H9 (cell line): Measurements from ENCODE around the gene CXCL8. TPM values are rescaled to one million over a fixed set of nuclear protein-coding genes. Genes with fewer than 3 reads are reported as not detected.

ENCODE experiments used
- DNase-seq: peaks from one replicate; pipeline ENCODE4 v3.0.0-alpha.2; 2017
- H2AFZ ChIP-seq: one replicate; pipeline ENCODE4 v1.6.1; 2013; ENCODE audit warnings: mild to moderate bottlenecking, low read length, control low read depth, moderate library complexity
- H2AK5ac ChIP-seq: 2 replicates; pipeline ENCODE4 v1.6.1; 2013; ENCODE audit warnings: low read length, control low read depth, mixed read lengths; ENCODE audit not compliant: insufficient read length
- H2BK120ac ChIP-seq: one replicate; pipeline ENCODE4 v1.6.1; 2013; ENCODE audit warnings: low read depth, mild to moderate bottlenecking, low read length, control low read depth, inconsistent platforms; ENCODE audit not compliant: poor library complexity, severe bottlenecking
- H2BK12ac ChIP-seq: 2 replicates; pipeline ENCODE4 v1.6.1; 2013; ENCODE audit warnings: low read length, control low read depth, mixed read lengths, low read depth; ENCODE audit not compliant: insufficient read length
- H2BK15ac ChIP-seq: 2 replicates; pipeline ENCODE4 v1.6.1; 2013; ENCODE audit warnings: low read depth, low read length, control low read depth
- H2BK20ac ChIP-seq: one replicate; pipeline ENCODE4 v1.6.1; 2013; ENCODE audit warnings: low read depth, mild to moderate bottlenecking, low read length, control low read depth, inconsistent platforms; ENCODE audit not compliant: poor library complexity, severe bottlenecking
- H2BK5ac ChIP-seq: 2 replicates; pipeline ENCODE4 v1.6.1; 2013; ENCODE audit warnings: low read length, control low read depth, mixed read lengths; ENCODE audit not compliant: insufficient read length
- H3K14ac ChIP-seq: 2 replicates; pipeline ENCODE4 v1.6.1; 2013; ENCODE audit warnings: low read length, control low read depth; ENCODE audit not compliant: insufficient read depth
- H3K18ac ChIP-seq: 2 replicates; pipeline ENCODE4 v1.6.1; 2013; ENCODE audit warnings: low read depth, mild to moderate bottlenecking, mixed read lengths, low read length, control low read depth; ENCODE audit not compliant: insufficient read length
- H3K23ac ChIP-seq: 2 replicates; pipeline ENCODE4 v1.6.1; 2013; ENCODE audit warnings: low read length, control low read depth, mixed read lengths, low read depth; ENCODE audit not compliant: insufficient read length
- H3K23me2 ChIP-seq: 2 replicates; pipeline ENCODE4 v1.6.1; 2013; ENCODE audit warnings: low read depth, mild to moderate bottlenecking, mixed read lengths, low read length, control low read depth; ENCODE audit not compliant: insufficient read length, poor library complexity, severe bottlenecking
- H3K27ac ChIP-seq: 2 replicates; pipeline ENCODE4 v1.5.1; 2013; ENCODE audit warnings: low read length, control low read depth, mixed read lengths, low read depth; ENCODE audit not compliant: insufficient read length
- H3K27me3 ChIP-seq: 2 replicates; pipeline ENCODE4 v1.6.1; 2013; ENCODE audit warnings: low read length, control low read depth, inconsistent platforms; ENCODE audit not compliant: insufficient read depth
- H3K4ac ChIP-seq: 2 replicates; pipeline ENCODE4 v1.6.1; 2013; ENCODE audit warnings: low read depth, mild to moderate bottlenecking, control low read depth, inconsistent platforms, low read length, moderate library complexity
- H3K4me1 ChIP-seq: 2 replicates; pipeline ENCODE4 v1.6.1; 2013; ENCODE audit warnings: low read length, control low read depth, inconsistent platforms; ENCODE audit not compliant: insufficient read depth
- H3K4me2 ChIP-seq: 2 replicates; pipeline ENCODE4 v1.6.1; 2013; ENCODE audit warnings: low read length, control low read depth, mixed read lengths; ENCODE audit not compliant: insufficient read length, insufficient read depth
- H3K56ac ChIP-seq: 2 replicates; pipeline ENCODE4 v1.6.1; 2013; ENCODE audit warnings: low read depth, mild to moderate bottlenecking, mixed read lengths, low read length, control low read depth; ENCODE audit not compliant: insufficient read length
- H3K79me1 ChIP-seq: 2 replicates; pipeline ENCODE4 v1.6.1; 2013; ENCODE audit warnings: low read depth, mild to moderate bottlenecking, moderate library complexity, low read length, control low read depth, inconsistent platforms; ENCODE audit not compliant: insufficient read depth, poor library complexity, severe bottlenecking
- H3K79me2 ChIP-seq: 2 replicates; pipeline ENCODE4 v1.6.1; 2013; ENCODE audit warnings: low read length, control low read depth, inconsistent platforms; ENCODE audit not compliant: insufficient read depth
- H3K9ac ChIP-seq: 2 replicates; pipeline ENCODE4 v1.6.1; 2013; ENCODE audit warnings: low read length, control low read depth, mixed read lengths; ENCODE audit not compliant: insufficient read length; ENCODE audit errors: extremely low read depth
- H3K9me3 ChIP-seq: one replicate; pipeline ENCODE4 v1.6.1; 2013; ENCODE audit warnings: low read depth, low read length, inconsistent platforms; ENCODE audit not compliant: control insufficient read depth
- H3T11ph ChIP-seq: one replicate; pipeline ENCODE4 v1.6.1; 2013; ENCODE audit warnings: mild to moderate bottlenecking, low read length, control low read depth, inconsistent platforms
- H4K20me1 ChIP-seq: one replicate; pipeline ENCODE4 v1.6.1; 2013; ENCODE audit not compliant: control insufficient read depth, insufficient read length, insufficient read depth
- H4K5ac ChIP-seq: 2 replicates; pipeline ENCODE4 v1.6.1; 2013; ENCODE audit warnings: low read depth, mild to moderate bottlenecking, mixed read lengths, low read length, control low read depth; ENCODE audit not compliant: insufficient read length
- H4K8ac ChIP-seq: replicated peaks from 2 replicates; pipeline ENCODE4 v1.6.1; 2013; ENCODE audit warnings: low read length, control low read depth, mixed read lengths, low read depth; ENCODE audit not compliant: insufficient read length
- H4K91ac ChIP-seq: 2 replicates; pipeline ENCODE4 v1.6.1; 2013; ENCODE audit warnings: low read depth, mild to moderate bottlenecking, moderate library complexity, mixed read lengths, low read length, control low read depth; ENCODE audit not compliant: insufficient read length
- H3K27ac Mint-ChIP-seq, 3 experiments: 2 replicates in 2 of 3; 3 replicates in 1 of 3; pipeline ENCODE4 v1.8.0; 2020 to 2021; ENCODE audit warnings: mixed read lengths in 3 of 3, mild to moderate bottlenecking in 1 of 3, moderate library complexity in 1 of 3
- H3K27me3 Mint-ChIP-seq: 2 replicates; pipeline ENCODE4 v1.8.0; 2021; ENCODE audit warnings: low read depth, mild to moderate bottlenecking, moderate library complexity, mixed read lengths
- H3K36me3 Mint-ChIP-seq, 3 experiments: 2 replicates in 2 of 3; 3 replicates in 1 of 3; pipeline ENCODE4 v1.8.0; 2020 to 2021; ENCODE audit warnings: low read depth in 3 of 3, mixed read lengths in 3 of 3; ENCODE audit not compliant: insufficient read depth in 1 of 3
- H3K4me1 Mint-ChIP-seq, 2 experiments: 2 replicates each; pipeline ENCODE4 v1.8.0; 2020; ENCODE audit warnings: mixed read lengths in 2 of 2
- H3K4me3 Mint-ChIP-seq, 2 experiments: 2 replicates in 1 of 2; 3 replicates in 1 of 2; pipeline ENCODE4 v1.8.0; 2020 to 2021; ENCODE audit warnings: mild to moderate bottlenecking in 2 of 2, mixed read lengths in 2 of 2, moderate library complexity in 1 of 2
- H3K9me3 Mint-ChIP-seq, 2 experiments: 2 replicates in 1 of 2; 3 replicates in 1 of 2; pipeline ENCODE4 v1.8.0; 2020; ENCODE audit warnings: mild to moderate bottlenecking in 2 of 2, mixed read lengths in 2 of 2, moderate library complexity in 1 of 2
- WGBS: extraction: QIAGEN DNeasy Blood & Tissue Kit; methylation state at CpG from one replicate; pipeline ENCODE4 v1.1.7; 2013; ENCODE audit warnings: missing lambda C conversion rate, low lambda C conversion rate, mixed read lengths; ENCODE audit not compliant: insufficient read length; ENCODE audit errors: extremely low coverage; 5-methylcytosine and 5-hydroxymethylcytosine counted together
- total RNA-seq: library from RNA; stranded (reverse); gene quantifications from 2 replicates; pipeline ENCODE4 v1.2.1, GENCODE V29; 2021
- TF ChIP-seq, protein P1 (sequence below): fragments of 200-600 bp; sonication (generic); conservative IDR thresholded peaks from 3 replicates; pipeline ENCODE4 v1.8.0; 2021; ENCODE audit warnings: antibody characterized with exemption, mild to moderate bottlenecking

CXCL8 gene
- total RNA-seq, 1 experiment from 2014 or later, result not detected

DNA sequence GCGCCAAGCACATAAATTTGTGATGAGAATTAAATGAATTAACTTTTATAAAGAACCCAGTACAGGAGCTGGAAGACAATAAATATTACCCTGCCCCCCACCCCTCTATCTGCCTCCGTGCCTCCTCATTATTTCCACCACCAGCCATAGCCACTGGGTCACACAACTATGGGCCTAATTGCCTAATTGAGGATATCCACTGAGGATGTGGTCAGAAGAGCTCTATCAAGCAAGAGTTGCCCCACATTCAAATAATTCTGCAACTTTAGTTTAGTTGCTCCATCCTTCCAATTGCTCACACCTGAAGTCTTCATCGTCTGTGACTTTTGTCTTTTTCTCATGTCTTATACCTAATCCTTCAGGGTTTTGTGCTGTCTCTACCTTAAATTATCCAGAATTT is 9.5 kb upstream of the CXCL8 start:
- H3K23me2 ChIP-seq, result no peaks in the 10 kb centered on the region
- no peaks in the 10 kb centered on the region for H3K79me1 ChIP-seq
- no peaks in the 10 kb centered on the region for H3K9me3 ChIP-seq
- H3K4me1 ChIP-seq, result peaks cover 2% of the 10 kb centered on the region; the same call in 1 of the 2 replicates
- TF ChIP-seq, protein P1, sequence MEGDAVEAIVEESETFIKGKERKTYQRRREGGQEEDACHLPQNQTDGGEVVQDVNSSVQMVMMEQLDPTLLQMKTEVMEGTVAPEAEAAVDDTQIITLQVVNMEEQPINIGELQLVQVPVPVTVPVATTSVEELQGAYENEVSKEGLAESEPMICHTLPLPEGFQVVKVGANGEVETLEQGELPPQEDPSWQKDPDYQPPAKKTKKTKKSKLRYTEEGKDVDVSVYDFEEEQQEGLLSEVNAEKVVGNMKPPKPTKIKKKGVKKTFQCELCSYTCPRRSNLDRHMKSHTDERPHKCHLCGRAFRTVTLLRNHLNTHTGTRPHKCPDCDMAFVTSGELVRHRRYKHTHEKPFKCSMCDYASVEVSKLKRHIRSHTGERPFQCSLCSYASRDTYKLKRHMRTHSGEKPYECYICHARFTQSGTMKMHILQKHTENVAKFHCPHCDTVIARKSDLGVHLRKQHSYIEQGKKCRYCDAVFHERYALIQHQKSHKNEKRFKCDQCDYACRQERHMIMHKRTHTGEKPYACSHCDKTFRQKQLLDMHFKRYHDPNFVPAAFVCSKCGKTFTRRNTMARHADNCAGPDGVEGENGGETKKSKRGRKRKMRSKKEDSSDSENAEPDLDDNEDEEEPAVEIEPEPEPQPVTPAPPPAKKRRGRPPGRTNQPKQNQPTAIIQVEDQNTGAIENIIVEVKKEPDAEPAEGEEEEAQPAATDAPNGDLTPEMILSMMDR, result no peak
- no peak overlapping the region for H4K5ac ChIP-seq
- no peak overlapping the region for H2AFZ ChIP-seq
- Mint-ChIP-seq H3K9me3 (no peaks in the 10 kb centered on the region), H3K27ac (no peak overlapping the region), H3K36me3 (no peaks in the 10 kb centered on the region; a peak in 1 of 7 replicates), H3K4me1 (peaks cover 2 to 5% of the 10 kb centered on the region in 2 experiments; a peak in 2 of 4 replicates), H3K4me3 (no peak overlapping the region), H3K27me3 (no peaks in the 10 kb centered on the region)
- no peaks in the 10 kb centered on the region for H3K79me2 ChIP-seq
- H3K56ac ChIP-seq, result no peak overlapping the region
- no peaks in the 10 kb centered on the region for H3K27me3 ChIP-seq
- no peak overlapping the region for H3K18ac ChIP-seq
- no peak overlapping the region for H3K4ac ChIP-seq
- no peak overlapping the region for H3T11ph ChIP-seq
- H2BK120ac ChIP-seq, result no peak overlapping the region
- H2BK12ac ChIP-seq, result no peak overlapping the region
- no peak overlapping the region for H4K8ac ChIP-seq
- H3K14ac ChIP-seq, result no peak overlapping the region
- WGBS, result no CpG with 5 or more reads among the region's 3 CpGs
- H2BK5ac ChIP-seq, result no peak overlapping the region
- no peak overlapping the region for H2BK15ac ChIP-seq
- no peak for DNase-seq
- no peak overlapping the region for H2AK5ac ChIP-seq
- H3K23ac ChIP-seq, result no peak overlapping the region
- H3K4me2 ChIP-seq, result no peak overlapping the region
- no peak overlapping the region for H3K27ac ChIP-seq
- H3K9ac ChIP-seq, result no peak overlapping the region
- H2BK20ac ChIP-seq, result no peak overlapping the region
- H4K20me1 ChIP-seq, result no peaks in the 10 kb centered on the region
- no peak overlapping the region for H4K91ac ChIP-seq
